MV-4-11 (cell line): ENCODE results near the gene AMDHD2.
"Not testable (repeated sequence)": the region's sequence is repeated elsewhere in the genome, so short reads cannot be mapped to it uniquely, and the experiment has no call there.

ENCODE experiments used
- DNase-seq: peaks from one replicate; lab custom pipeline; 2025; lab: John Stamatoyannopoulos, UW

AMDHD2 gene

DNA sequence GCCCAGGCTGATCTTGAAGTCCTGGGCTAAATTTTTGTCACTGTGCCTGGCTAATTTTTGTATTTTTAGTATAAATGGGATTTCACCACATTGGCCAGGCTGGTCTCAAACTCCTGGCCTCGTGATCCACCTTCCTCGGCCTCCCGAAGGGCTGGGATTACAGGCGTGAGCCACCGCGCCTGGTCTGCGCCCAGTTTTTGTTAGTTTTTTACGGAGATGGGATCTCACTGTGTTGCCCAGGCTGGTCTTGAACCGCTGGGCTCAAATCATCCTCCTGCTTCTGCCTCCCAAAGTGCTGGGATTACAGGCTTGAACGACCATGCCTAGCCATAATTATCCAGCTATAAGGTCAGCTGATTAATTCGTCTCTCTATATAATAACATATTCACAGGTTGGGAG is 13.7 kb downstream of the AMDHD2 start:
- no peak for DNase-seq

DNA sequence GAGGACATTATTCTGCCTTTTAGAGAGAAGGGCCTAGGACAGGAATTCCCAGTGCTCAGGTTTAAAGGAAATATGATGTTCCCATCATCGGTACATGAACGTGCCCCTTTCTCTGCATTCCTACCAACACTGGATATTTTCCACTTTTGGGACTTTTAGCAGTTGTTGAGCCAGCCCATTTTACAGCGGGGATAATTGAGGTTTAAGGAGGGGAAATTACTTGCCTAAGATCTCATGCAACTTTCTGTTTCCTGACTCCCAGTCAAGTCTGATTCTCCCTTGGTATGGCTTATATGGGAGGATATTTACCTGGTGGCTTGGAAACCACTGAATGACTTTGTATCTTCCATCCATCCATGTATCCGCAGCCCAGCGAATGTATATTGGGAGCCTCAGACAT is 14.2 kb downstream of the AMDHD2 start:
- not testable (repeated sequence) for DNase-seq

DNA sequence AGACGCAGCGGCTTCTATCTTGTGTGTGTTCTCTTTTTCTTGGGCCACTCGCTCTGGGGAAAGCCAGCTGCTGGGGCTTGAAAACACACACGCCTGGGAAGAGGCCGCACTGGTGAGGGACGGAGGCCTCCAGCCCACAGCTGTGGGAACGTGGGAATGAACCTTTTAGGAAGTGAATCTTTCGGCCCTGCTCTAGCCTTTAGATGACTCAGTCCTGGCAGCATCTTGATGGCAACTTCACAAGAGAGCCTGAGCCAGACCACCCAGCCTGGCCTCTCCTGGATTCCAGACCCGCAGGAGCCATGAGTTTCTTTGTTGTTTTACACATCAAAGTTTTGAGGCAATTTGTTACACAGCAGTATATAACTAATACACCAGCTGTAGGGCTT is 15.4 kb downstream of the AMDHD2 start:
- peak; percentile 99 for DNase-seq

DNA sequence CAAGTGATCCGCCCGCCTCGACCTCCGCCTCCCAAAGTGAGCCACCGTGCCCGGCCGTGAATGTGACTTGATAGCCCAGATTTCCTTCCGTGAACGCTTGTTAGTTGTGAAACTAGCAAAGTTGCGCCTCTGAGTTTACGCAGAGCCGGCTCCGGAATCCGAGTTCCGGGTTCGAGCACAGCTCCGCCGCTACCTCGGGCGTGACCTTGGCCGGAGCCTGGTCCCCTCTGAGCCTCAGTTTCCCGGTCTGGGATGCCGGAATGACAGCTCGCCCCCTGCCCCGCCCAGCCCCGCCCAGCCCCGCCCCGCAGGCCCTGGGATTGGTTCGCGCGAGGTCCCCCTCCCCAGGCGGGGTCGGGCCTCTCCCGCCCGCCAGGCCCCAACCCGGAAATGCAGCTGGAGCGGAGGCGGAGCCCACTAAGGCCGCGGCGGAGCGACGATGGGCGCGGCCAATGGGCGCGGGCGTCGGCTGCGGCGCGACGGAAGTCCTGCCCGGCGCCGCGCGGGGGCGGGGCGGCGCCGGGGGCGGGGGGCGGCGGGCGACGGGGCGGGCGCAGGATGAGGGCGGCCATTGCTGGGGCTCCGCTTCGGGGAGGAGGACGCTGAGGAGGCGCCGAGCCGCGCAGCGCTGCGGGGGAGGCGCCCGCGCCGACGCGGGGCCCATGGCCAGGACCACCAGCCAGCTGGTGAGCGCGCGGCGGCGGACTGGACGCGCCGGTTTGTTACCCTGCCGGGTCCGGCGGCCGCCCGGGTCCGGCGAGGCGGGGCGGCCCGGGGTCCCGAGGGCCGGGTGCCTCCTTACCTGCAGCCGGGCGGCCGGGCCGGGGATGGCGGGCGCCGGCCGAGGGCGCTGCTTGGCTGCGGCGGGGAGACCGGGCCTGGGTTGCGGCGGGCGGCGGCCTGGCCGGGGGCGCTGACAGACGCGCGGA is 17.5 kb downstream of the AMDHD2 start, which contains the start of gene PDPK1:
Gene PDPK1, plus strand, starts transcription at position 571 of the 929 bp plus-strand sequence. Its CDS starts 92 bp downstream, at position 663.
- DNase-seq: peak; percentile 90

DNA sequence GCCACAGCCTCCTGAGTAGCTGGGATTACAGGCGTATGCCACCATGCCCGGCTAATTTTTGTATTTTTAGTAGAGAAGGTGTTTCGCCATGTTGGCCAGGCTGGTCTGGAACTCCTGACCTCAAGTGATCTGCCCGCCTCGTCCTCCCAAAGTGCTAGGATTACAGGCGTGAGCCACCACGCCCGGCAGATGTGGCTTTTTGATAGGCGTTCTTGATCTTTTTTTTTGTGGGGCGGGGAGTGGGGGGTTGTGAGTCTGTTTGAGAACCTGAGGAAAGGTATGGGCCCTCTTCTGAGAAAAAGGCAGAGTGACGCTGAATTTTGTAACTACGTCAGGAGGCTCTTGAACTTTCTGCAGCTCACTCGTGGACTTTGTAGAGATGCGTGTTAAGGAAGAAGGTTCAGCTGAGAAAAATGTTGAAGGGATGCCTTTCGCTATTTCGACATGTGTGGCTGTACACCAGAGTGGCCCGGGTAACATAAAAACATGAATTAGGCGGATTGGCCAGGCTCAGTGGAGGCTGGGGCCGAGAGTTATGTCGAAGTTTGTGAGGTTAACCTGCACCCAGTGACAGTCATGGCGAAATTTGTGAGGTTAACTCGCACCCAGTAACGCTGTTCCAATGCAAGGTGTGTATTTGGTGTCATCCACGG is 19.1 kb downstream of the AMDHD2 start:
- peak; percentile 10 for DNase-seq

DNA sequence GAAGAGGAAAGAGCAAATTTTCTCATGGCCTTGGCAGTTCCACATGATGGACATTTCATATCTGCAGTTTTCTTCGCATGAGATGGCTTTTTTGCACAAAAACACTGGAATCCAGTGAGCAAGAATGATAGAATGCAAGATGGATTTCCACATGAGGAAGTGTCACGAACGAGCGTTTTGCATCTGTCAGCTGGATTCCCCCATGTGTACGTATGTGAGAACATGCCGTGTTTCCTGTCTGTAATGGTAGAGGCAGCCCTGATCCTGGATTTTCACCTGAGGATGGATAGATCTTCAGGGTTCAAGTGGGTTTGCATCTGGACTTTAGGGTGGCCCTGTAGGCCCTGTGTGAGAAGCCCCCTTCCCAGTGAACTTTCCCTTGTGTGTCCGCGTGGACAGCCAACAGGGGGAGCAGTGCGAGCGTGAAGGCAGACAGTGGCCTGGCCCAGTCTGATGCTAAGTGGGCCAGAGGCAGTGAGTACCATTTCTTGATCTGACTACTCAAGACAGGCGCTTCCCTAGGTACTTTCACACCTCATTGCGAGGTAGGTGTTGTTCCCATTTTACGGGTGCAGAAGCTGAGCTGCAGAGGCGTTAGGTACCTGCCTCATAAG is 19.8 kb downstream of the AMDHD2 start:
- DNase-seq: not testable (repeated sequence)

DNA sequence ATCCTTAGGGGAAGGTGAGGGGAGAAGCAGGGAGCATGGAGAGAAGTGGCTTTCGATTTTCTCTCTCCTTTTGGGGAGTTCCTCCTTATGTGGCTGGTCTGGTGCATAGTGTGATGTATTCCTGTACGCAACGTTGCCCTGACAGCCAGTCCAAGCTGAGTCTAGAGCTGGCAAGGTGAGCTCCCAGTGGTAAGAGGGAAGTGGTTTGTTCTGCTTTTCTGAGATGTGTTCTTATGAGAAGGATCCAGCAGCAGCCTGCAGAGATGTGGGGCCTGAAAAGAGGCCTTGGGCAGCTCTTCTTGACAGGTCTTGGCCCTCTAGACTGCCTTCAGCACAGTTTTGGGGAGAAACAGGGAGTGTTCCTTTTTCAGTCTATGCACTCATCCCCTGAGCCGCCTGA is 20.7 kb downstream of the AMDHD2 start:
- peak; percentile 53 for DNase-seq

DNA sequence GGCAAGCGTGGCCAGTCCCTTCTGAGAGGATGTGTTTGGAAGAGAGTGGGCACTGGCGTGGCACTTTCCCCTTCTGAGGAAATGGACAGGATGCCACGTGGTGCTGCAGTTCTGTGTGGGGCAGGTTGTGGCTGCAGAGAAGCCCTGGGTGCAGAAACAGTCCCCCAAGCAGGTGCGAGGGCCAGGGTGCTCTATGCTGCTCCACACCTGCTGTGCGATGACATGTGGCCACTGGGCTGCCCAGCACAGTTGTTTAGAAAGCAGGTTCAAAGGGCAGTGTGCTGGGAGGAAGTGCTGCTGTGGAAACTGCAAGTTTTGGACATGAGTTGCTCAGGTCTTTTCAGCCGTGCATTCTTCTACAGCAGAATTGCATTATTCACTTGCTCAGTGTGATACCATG is 21.2 kb downstream of the AMDHD2 start:
- DNase-seq: not testable (repeated sequence)

DNA sequence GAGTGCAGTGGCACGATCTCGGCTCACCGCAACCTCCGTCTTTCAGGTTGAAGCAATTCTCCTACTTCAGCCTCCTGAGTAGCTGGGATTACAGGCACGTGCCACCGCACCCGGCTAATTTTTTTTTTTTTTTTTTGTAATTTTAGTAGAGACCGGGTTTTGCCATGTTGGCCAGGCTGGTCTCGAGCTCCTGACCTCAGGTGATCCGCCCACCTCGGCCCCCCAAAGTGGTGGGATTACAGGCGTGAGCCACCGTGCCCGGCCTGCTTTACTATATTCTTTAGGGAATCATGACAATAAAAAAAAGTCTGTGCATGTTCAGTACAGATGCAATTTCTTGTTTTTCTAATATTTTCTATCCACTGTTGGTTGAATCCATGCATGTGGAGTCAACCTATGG is 23.6 kb downstream of the AMDHD2 start:
- DNase-seq: not testable (repeated sequence)

DNA sequence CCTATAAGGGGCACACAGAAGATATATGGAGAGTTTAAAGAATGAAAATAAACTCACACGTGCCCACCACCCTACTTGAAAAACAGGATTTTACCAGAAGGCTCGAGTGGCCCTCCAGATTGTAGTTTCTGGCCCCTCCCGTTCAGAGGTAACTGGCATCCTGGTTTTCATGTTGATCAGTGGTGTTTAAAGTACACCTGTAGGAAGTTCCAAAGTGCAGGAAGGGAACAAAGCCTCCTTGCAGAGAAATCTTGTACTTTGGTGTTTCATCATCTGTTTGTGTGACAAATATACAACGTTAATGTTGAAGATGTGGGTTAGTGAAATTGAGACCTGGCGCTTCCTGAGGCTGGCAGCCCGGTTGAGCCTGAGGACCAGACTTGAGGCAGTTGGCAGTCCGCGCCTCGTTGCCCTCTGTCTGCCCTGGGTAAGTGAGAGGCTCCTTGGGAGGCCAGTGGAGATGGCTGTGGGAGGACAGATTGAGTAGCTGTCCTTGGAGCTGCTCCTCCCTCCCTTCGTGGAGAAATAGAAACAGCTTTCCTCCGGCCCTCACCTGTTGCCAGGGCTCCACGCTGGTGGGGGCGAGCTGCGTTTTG is 30.2 kb downstream of the AMDHD2 start:
- DNase-seq: not testable (repeated sequence)

DNA sequence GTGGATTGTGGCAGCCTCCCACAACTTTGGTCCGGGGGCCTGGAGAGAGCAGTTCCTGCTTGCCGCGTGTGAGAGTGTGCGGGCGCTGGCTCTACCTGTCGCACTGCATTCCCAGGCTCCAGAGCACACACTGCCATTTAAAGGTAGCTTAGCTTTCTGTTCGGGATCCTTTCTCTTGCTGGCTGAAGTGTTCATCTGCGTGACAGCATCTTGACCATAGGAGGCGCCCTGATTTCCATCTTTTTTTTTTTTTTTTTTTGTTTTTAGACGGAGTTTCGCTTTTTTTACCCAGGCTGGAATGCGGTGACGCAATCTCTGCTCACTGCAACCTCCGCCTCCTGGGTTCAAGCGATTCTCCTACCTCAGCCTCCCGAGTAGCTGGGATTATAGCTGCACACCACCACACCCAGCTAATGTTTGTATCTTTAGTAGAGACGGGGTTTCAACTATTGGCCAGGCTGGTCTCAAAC is 31.3 kb downstream of the AMDHD2 start:
- peak; percentile 23 for DNase-seq

DNA sequence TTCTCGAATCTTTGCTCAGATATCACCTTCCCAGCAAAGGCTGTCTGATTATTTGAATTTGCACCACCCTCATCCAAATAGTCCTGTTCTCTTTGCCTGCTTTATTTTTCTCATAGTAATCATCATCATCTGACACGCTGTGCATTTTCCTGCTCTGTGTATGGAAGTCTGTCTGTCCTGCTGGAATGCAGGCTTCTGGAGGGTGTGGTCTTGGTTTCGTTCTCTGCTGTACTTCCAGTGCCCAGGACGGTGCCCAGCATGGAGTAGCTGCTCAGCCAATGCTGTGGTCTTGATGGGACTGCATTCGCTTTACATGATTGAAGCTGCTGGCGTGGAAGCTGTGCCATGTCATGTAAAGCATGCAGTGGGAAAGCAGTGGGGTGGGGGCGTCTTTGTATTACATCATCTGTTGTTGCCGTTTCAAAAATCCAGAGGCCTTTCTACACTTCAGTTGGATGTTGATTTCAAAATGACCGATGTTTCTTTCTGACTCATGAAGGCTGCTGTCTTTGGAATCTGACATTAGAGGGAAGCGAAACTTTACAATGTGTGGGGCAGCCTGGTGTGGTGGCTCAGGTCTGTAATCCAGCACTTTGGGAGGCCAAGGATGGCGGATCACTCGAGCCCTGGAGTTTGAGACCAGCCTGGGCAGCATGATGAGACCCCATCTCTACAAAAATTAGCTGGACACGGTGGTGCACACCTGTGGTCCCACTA is 34.7 kb downstream of the AMDHD2 start:
- not testable (repeated sequence) for DNase-seq

DNA sequence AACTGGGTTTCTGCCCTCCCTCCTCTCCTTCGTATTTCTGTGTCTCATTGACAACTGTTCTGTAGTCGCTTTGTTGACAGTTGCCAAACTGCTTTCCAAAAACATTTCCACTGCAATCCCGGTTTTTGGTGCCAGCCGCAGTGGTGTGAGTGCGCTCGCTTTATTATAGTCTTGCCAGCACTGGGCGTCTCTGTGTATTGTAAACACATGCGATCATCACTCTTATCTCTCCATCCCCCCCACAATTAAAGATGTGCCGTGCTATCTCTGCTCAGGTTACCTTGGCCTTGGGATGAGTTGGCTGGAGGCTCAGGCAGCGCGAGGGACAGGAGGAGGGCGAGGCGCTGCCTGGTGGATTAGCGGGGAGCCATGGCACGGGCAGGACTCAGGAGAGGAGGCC is 37.0 kb downstream of the AMDHD2 start:
- not testable (repeated sequence) for DNase-seq

DNA sequence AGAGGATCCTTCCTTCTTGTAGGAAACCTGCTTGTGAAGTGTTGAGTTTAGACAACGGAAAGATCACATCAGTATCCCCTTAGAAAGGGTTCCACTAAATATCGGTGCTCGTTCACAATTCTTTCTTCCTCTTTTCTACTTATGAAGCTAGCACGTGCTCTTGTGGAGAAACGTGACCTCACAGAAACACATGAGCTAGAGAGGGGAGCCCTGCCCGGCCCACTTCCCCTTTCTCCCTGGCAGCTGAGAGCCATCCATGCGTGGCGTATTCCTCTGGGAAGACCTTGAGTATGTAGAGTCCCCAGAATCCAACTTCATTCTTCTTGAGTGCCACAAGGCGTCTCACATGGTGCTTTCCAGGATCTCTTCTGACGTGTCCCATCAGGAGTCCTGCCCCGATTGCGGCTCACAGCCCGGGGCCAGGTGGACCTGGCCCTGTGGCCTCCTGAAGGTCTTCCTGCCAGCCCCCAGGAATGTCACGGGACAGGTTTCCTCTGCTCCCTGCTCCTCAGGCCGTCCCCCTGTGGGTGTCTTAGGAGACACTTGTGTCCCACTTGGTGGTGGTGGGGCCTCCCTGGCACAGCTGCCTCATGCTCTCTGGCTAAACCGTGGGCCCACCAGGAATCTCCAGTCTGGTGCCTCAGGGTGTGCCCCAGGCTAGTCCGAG is 40.1 kb downstream of the AMDHD2 start:
- DNase-seq: not testable (repeated sequence)

DNA sequence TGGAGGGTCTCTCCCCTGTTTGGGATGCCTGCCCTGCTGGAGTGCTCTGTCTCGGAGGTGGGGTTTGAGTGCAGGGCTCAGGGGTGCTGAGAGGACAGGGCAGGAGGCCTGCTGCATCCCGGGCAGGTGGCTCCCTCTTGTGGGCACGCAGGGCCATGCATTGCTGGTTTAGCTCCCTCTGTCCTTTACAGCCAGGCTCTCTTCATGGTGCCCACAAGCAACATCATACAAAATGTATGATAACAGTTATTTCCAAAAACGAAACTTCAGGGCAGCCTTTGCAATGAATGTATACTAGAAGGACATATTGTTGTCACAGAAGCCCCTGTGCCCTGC is 40.6 kb downstream of the AMDHD2 start:
- DNase-seq: not testable (repeated sequence)

DNA sequence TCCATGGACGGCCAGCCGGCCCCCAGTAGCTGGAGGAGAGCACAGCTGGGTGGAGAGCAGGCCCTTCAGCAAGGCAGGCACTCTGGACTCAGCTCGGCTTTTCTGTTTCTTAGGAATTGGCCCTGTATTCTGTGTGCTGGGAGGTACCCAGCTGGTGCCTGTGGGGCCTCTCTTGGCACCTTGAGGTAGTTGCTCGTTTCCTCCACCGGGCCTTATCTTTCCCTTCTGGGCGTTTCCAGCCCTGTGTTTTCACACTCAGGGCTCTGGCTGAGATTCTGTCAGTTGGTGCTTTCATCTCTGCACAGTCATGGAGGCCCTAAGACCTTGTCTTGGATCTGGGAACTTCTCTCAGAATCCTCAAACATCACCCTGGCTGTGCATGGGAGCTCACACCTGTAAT is 47.3 kb downstream of the AMDHD2 start:
- not testable (repeated sequence) for DNase-seq

DNA sequence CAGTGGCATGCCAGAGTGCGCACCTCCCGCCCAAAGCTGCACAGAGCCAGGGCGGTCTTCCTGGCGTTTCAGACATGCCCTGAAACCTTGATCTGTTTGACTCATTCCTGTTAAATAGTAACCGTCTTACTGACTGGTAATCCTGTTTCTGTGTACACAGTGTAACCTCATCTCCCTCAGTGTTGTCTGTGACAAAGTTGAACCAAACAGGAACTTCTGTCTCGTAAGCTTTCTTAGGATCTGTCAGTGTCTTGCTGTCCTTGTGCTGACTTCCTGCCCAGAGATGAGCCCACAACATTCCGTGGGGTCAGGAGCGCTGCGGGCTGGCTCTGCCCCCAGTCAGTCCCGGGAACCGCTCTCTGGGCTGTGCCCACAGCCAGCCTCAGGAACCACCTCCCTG is 48.4 kb downstream of the AMDHD2 start:
- not testable (repeated sequence) for DNase-seq

DNA sequence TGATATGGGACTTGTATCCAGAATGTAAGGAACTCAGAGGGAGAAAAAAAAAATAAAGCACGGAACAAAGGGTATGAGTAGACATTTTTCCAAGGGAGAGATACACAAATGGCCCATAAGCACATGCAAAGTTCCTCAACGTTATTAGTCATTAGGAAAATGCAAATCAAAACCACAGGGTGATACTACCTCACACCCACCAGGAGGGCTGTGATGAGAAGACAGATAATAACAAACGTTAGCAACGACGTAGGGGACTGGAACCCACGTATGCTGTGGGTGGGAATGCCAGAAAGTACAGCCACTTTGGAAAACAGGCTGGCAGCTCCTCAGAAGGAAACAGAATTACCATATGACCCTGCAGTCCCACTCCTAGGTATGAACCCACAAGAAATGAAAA is 52.5 kb downstream of the AMDHD2 start:
- not testable (repeated sequence) for DNase-seq

DNA sequence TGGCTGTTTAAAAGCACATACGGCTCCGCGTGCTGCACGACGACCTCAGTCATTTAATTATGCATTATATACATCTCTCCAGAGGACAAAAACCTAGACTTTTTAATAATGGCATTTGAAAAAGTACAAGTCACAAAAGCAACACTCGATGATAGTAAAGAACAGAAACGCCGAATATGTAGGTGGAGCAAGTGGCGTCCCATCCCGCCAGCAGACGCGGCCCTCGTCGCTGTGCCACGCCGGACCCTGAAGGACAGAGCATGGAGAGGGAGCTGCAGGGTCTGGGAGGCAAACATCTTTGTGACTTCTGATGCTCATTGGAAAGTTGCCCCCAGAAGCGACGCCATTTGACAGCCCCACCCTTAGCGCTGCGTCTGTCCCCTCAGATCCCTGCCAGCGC is 55.7 kb downstream of the AMDHD2 start:
- not testable (repeated sequence) for DNase-seq

DNA sequence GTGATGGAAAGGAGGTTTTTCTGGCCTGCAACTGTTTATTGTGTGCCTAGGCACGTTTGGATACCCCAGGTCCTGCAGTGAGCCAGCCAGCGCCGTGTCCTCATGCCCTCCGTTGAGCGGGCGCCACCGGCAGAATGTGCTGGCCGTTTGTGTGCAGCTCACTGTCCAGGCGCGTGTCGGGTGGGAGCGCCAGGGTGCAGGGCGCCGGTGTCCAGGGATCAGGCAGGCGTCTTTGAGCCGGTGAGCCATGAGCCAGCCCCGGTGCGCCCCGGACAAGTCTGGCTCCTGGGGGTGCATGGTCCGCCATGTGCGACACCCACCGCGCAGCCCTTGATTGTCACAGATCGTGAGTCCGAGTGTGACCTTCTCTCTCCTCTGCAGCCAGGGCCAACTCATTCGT is 56.9 kb downstream of the AMDHD2 start:
- not testable (repeated sequence) for DNase-seq

DNA sequence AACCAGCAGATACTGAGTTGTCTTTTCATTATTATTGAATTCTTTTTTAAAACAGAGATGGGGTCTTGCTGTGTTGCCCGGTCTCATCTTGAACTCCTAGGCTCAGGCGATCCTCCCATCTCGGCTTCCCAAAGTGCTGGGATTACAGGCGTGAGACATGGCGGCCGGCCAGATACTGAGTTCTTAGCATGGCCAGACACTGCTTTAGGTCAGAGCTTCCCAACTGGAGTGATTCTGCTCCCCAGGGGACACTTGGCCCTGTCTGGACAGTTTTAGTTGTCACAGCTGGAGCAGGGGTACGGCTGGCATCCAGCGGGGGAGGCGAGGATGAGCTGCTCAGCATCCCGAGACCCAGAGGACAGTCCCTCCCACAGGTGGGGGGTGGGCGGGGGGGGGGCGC is 58.7 kb downstream of the AMDHD2 start:
- not testable (repeated sequence) for DNase-seq
